Adipocyte (in vitro differentiated cells): ENCODE data around the gene ARID4B.
A peak's percentile ranks its signal among the peaks of the same experiment; 100 is the strongest.
"Not testable (repeated sequence)": the region's sequence is repeated elsewhere in the genome, so short reads cannot be mapped to it uniquely, and the experiment has no call there.

ENCODE experiments used
- DNase-seq: peaks from one replicate; pipeline ENCODE4 v3.0.0-alpha.2; 2015; ENCODE audit warnings: low read depth
- H3K27me3 ChIP-seq: replicated peaks from 2 replicates; pipeline ENCODE4 v1.7.0; 2013; ENCODE audit warnings: mild to moderate bottlenecking, low read length, moderate library complexity; ENCODE audit not compliant: control insufficient read depth, insufficient read depth
- H3K36me3 ChIP-seq: 2 replicates; pipeline ENCODE4 v1.7.0; 2013; ENCODE audit warnings: low read length, mild to moderate bottlenecking, moderate library complexity; ENCODE audit not compliant: control insufficient read depth, insufficient read depth, severe bottlenecking
- H3K4me1 ChIP-seq: 2 replicates; pipeline ENCODE4 v1.7.0; 2013; ENCODE audit warnings: mild to moderate bottlenecking, low read length, moderate library complexity; ENCODE audit not compliant: control insufficient read depth, insufficient read depth
- H3K4me3 ChIP-seq: 2 replicates; pipeline ENCODE4 v1.7.0; 2013; ENCODE audit warnings: mild to moderate bottlenecking, low read length, moderate library complexity
- H3K9ac ChIP-seq: 2 replicates; pipeline ENCODE4 v1.7.0; 2013; ENCODE audit warnings: mild to moderate bottlenecking, low read length, moderate library complexity
- H3K9me3 ChIP-seq: 2 replicates; pipeline ENCODE4 v1.7.0; 2013; ENCODE audit warnings: mild to moderate bottlenecking, low read length, moderate library complexity; ENCODE audit not compliant: control insufficient read depth

Gene ARID4B

GRCh38 chr1:235327559-235328270 lies at the start of gene ARID4B:
ARID4B (minus strand) TSS chr1:235328179; CDS start chr1:235326919, 1,260 bp downstream.
- Histone ChIP-seq H3K9ac (peak within 1 kb of the TSS; percentile 93), H3K9me3 (no peaks in the 10 kb centered on the region), H3K4me3 (peak within 1 kb of the TSS; percentile 99), H3K4me1 (peaks cover 40% of the 10 kb centered on the region), H3K27me3 (no peaks in the 10 kb centered on the region), H3K36me3 (no peaks in the 10 kb centered on the region)
- no peak for DNase-seq

GRCh38 chr1:235375919-235376605 lies 48.1 kb upstream of the ARID4B start:
- no peak overlapping the region for H3K4me3 ChIP-seq
- no peaks in the 10 kb centered on the region for H3K27me3 ChIP-seq
- peaks cover 20% of the 10 kb centered on the region for H3K36me3 ChIP-seq
- DNase-seq: no peak
- H3K4me1 ChIP-seq: no peaks in the 10 kb centered on the region
- no peak overlapping the region for H3K9ac ChIP-seq
- H3K9me3 ChIP-seq: no peaks in the 10 kb centered on the region

GRCh38 chr1:235369802-235370201 lies 41.8 kb upstream of the ARID4B start:
- Histone ChIP-seq H3K9ac (no peak overlapping the region), H3K36me3 (peaks cover 2% of the 10 kb centered on the region), H3K9me3 (no peaks in the 10 kb centered on the region), H3K4me3 (no peak overlapping the region), H3K27me3 (no peaks in the 10 kb centered on the region), H3K4me1 (peaks cover 9% of the 10 kb centered on the region)
- no peak for DNase-seq

GRCh38 chr1:235368428-235368827 lies 40.4 kb upstream of the ARID4B start:
- H3K4me3 ChIP-seq: peak overlapping the region; percentile 98
- H3K4me1 ChIP-seq: peaks cover 9% of the 10 kb centered on the region
- no peak for DNase-seq
- H3K9me3 ChIP-seq: no peaks in the 10 kb centered on the region
- peaks cover 2% of the 10 kb centered on the region for H3K36me3 ChIP-seq
- no peaks in the 10 kb centered on the region for H3K27me3 ChIP-seq
- peak overlapping the region; percentile 87 for H3K9ac ChIP-seq

GRCh38 chr1:235367000-235367908 lies 39.3 kb upstream of the ARID4B start, which contains the start of gene TBCE:
TBCE (plus strand) TSS chr1:235367427; CDS start chr1:235380050, 12,623 bp downstream.
- no peaks in the 10 kb centered on the region for H3K9me3 ChIP-seq
- peak within 1 kb of the TSS; percentile 87 for H3K9ac ChIP-seq
- H3K27me3 ChIP-seq: no peaks in the 10 kb centered on the region
- H3K4me3 ChIP-seq: peak within 1 kb of the TSS; percentile 98
- peak; percentile 98 for DNase-seq
- peaks cover 2% of the 10 kb centered on the region for H3K36me3 ChIP-seq
- peaks cover 9% of the 10 kb centered on the region for H3K4me1 ChIP-seq

- Histone ChIP-seq H3K9ac (no peak overlapping the region), H3K27me3 (no peaks in the 10 kb centered on the region), H3K36me3 (peaks cover 2% of the 10 kb centered on the region), H3K4me3 (no peak overlapping the region), H3K4me1 (peaks cover 9% of the 10 kb centered on the region), H3K9me3 (no peaks in the 10 kb centered on the region)
- no peak for DNase-seq
Observed at GRCh38 chr1:235366286-235366685, 38.3 kb upstream of the ARID4B start.

- not testable (repeated sequence) for H3K36me3 ChIP-seq, H3K9me3 ChIP-seq, H3K9ac ChIP-seq, H3K27me3 ChIP-seq, DNase-seq, H3K4me1 ChIP-seq, H3K4me3 ChIP-seq
Observed at GRCh38 chr1:235364189-235364588, 36.2 kb upstream of the ARID4B start.

- Histone ChIP-seq H3K27me3 (no peaks in the 10 kb centered on the region), H3K36me3 (no peaks in the 10 kb centered on the region), H3K4me1 (no peaks in the 10 kb centered on the region), H3K9me3 (no peaks in the 10 kb centered on the region), H3K9ac (no peak overlapping the region), H3K4me3 (no peak overlapping the region)
- no peak for DNase-seq
Observed at GRCh38 chr1:235358899-235359298, 30.9 kb upstream of the ARID4B start.

GRCh38 chr1:235357485-235358373 lies 29.8 kb upstream of the ARID4B start:
- H3K9ac ChIP-seq: no peak overlapping the region
- H3K4me3 ChIP-seq: no peak overlapping the region
- DNase-seq: no peak

GRCh38 chr1:235351898-235352297 lies 23.9 kb upstream of the ARID4B start:
- no peaks in the 10 kb centered on the region for H3K4me1 ChIP-seq
- no peaks in the 10 kb centered on the region for H3K27me3 ChIP-seq
- no peaks in the 10 kb centered on the region for H3K9me3 ChIP-seq
- H3K4me3 ChIP-seq: no peak overlapping the region
- no peak for DNase-seq
- no peaks in the 10 kb centered on the region for H3K36me3 ChIP-seq
- no peak overlapping the region for H3K9ac ChIP-seq

More at GRCh38 chr1:235357485-235358373, 29.8 kb upstream of the ARID4B start:
- H3K36me3 ChIP-seq: no peaks in the 10 kb centered on the region
- H3K4me1 ChIP-seq: no peaks in the 10 kb centered on the region
- no peaks in the 10 kb centered on the region for H3K9me3 ChIP-seq
- H3K27me3 ChIP-seq: no peaks in the 10 kb centered on the region
